ENCODE data around the gene MMAB.

Gene MMAB

DNA sequence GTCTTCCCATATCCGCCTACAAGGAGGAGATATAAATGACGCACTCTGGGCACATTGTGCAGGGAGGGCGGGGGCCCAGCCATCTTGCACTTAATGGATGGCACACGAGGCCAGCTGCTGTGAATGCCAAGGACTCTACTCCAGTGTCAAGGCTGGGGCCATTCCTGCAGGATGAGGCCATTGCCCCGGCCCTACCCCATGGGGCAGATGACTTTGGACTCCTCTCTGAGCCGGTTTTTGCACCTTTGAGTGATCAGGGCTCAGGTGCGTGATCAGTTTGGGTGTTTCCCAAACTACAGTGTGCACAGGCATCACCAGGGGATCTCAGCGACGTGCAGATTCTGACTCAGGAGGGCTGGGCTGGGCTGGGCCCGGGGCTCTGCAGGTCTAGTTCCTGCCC lies 16.1 kb downstream of the MMAB start:
- FAIRE-seq, result no peak
- no peak for TF ChIP-seq POLR2AphosphoS5 (IDR thresholded peaks at IDR 0.05; ENCODE audit: low read depth, low read length)
- TF ChIP-seq POLR2A (IDR thresholded peaks at IDR 0.05; ENCODE audit: low read depth, low read length), result no peak
- no peak for DNase-seq (ENCODE audit: insufficient read length, low spot score)

DNA sequence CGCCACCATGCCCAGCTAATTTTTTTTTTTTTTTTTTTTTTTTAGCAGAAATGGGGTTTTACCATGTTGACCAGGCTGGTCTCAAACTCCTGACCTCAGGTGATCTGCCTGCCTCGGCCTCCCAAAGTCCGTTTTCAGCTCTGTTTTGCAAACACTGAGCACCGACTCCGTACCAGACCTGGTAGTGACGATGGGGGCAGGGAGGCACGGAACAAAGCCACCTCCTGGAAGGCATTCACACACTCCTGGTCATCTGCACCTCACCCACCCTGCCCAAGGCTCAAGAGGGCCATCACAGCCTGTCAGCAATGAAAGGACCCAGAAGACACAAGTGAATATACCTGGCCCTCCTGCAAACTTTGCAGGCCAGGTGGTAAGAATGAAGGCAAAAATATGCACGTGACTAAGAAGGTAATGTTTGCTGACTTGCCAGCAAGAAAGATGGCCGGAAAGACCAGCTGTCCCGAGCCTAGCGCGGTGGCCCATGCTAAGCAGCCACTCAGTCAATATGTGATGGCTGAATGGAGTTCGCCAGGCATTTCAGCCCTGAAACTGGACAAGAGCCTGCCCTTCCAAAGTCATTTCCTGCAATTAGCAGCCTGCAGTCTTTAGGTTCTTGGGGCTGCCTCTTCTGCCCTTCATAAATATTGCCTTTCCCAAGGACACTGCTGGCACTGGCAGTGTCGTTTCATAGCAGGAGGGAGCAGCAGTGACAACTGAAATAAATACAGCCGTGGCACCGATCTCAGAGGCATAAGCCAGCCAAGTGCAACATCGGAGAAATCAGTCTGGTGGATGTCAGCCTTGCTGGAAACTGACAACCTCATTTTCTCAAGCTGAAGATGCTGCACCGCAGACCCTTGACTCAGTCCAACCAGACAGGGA lies 17.6 kb downstream of the MMAB start:
- no peak for TF ChIP-seq SPI1 (IDR thresholded peaks at IDR 0.05; ENCODE audit: low read depth, low read length)
- no peak for TF ChIP-seq POLR2AphosphoS5 (IDR thresholded peaks at IDR 0.05; ENCODE audit: low read depth, low read length)
- TF ChIP-seq POLR2A (IDR thresholded peaks at IDR 0.05; ENCODE audit: low read depth, low read length), result no peak
- peak; percentile 43 for FAIRE-seq
- no peak for DNase-seq (ENCODE audit: insufficient read length, low spot score)

DNA sequence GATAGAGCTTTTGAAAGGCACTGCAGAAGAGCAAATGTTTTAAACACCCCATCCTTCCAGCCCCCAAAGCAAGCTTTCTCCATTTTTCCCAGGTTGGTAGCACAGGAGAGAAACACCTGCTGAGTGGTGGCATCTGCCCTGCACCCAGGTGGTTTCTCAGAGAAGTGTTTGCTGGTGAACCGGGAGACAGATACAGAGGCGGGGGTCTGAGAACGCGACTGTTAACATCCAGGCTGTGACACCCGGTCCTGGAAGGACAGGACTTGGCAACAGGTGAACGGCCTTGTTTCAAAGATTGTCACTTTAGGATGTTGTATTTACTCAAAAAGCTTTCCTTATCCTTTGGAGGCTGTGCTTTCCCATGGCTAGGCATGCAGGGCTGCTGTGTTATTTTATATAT lies 18.5 kb downstream of the MMAB start:
- FAIRE-seq, result no peak
- TF ChIP-seq SPI1 (IDR thresholded peaks at IDR 0.05; ENCODE audit: low read depth, low read length), result no peak
- TF ChIP-seq POLR2AphosphoS5 (IDR thresholded peaks at IDR 0.05; ENCODE audit: low read depth, low read length), result no peak
- TF ChIP-seq POU2F2 (IDR thresholded peaks at IDR 0.05; ENCODE audit: low read depth, low read length), result no peak
- no peak for TF ChIP-seq POLR2A (IDR thresholded peaks at IDR 0.05; ENCODE audit: low read depth, low read length)
- no peak for TF ChIP-seq PAX5 (IDR thresholded peaks at IDR 0.05; ENCODE audit: insufficient read depth, low read length, severe bottlenecking)
- TF ChIP-seq TAF1 (IDR thresholded peaks at IDR 0.05; ENCODE audit: low read depth, low read length), result no peak

DNA sequence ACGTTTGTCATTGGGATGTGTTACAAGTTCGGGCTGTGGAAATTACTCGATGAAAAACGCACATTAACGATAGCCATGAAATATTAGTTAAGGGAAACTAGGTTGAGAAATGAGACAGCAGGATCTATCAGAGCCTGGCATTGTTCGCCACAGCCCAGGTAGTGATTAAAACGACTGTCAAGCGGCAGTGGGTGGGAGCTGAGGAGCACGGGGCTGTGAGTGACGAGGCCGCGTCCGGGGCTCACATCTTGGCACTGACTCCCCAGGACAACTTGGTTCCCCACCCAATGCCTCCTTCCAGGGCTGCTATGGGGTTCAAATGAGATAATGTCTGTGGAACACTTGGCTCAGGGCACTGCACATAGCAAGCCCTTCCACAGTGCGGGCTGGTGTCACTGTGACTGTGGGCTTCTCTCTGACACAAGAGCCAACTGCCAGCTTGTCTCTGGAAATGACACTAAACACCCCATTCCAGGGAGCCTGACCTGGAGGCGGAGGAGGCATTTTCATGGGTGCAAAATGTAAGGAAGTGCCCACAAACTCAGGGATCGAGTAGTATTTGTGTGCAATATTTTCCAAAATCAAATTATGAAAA lies 19.3 kb downstream of the MMAB start:
- DNase-seq (ENCODE audit: insufficient read length, low spot score) (no peak), FAIRE-seq (peak; percentile 31)
- TF ChIP-seq POU2F2 (IDR thresholded peaks at IDR 0.05; ENCODE audit: low read depth, low read length) (no peak), POLR2AphosphoS5 (IDR thresholded peaks at IDR 0.05; ENCODE audit: low read depth, low read length) (no peak), TAF1 (IDR thresholded peaks at IDR 0.05; ENCODE audit: low read depth, low read length) (no peak), POLR2A (IDR thresholded peaks at IDR 0.05; ENCODE audit: low read depth, low read length) (no peak), SPI1 (IDR thresholded peaks at IDR 0.05; ENCODE audit: low read depth, low read length) (no peak), PAX5 (IDR thresholded peaks at IDR 0.05; ENCODE audit: insufficient read depth, low read length, severe bottlenecking) (no peak)

More for the DNA sequence above, 18.5 kb downstream of the MMAB start:
- no peak for DNase-seq (ENCODE audit: insufficient read length, low spot score)

DNA sequence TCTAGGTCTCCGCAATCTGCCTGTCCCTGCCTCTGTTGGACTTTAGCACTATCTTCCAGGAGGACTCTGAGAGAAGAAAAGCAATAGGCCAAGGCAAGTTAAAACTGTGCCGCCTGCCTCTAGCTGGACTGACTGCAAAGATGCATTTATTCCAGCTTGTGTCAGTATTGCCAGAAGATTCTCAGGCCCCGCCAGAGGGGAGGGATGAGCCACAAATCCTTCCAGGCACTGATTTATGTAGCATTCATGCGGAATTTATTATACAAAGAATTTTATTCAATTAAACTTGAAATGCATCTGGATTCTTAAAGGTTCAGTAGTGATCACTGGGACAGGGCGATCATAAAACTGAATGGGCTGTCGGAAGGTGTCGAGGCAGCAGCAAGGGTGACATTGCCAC lies 19.8 kb downstream of the MMAB start:
- FAIRE-seq (no peak), DNase-seq (ENCODE audit: insufficient read length, low spot score) (no peak)
- TF ChIP-seq TAF1 (IDR thresholded peaks at IDR 0.05; ENCODE audit: low read depth, low read length) (no peak), POLR2AphosphoS5 (IDR thresholded peaks at IDR 0.05; ENCODE audit: low read depth, low read length) (no peak), SPI1 (IDR thresholded peaks at IDR 0.05; ENCODE audit: low read depth, low read length) (no peak), POU2F2 (IDR thresholded peaks at IDR 0.05; ENCODE audit: low read depth, low read length) (no peak), POLR2A (IDR thresholded peaks at IDR 0.05; ENCODE audit: low read depth, low read length) (no peak), PAX5 (IDR thresholded peaks at IDR 0.05; ENCODE audit: insufficient read depth, low read length, severe bottlenecking) (no peak)

DNA sequence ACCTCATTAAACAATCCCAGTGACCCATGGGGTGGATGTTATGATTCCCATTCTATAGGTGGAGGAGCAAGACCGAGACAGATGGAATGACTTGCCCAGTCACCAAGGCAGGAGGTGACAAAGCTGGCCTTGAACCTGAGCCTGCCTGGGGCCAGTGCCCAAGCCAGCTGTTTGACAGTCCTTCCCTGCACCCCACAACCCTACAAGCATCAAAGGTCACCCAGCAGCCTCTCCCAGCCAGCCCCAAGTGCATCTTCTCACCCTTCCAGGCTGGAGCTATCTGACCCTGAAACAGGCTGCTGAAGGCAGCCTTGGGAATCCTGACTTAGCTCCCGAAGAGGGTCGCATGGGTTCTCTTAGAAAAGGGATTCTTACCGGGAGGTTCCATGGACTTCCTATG lies 20.3 kb downstream of the MMAB start:
- no peak for FAIRE-seq
- DNase-seq (ENCODE audit: insufficient read length, low spot score), result no peak
- TF ChIP-seq POLR2A (IDR thresholded peaks at IDR 0.05; ENCODE audit: low read depth, low read length), result no peak

DNA sequence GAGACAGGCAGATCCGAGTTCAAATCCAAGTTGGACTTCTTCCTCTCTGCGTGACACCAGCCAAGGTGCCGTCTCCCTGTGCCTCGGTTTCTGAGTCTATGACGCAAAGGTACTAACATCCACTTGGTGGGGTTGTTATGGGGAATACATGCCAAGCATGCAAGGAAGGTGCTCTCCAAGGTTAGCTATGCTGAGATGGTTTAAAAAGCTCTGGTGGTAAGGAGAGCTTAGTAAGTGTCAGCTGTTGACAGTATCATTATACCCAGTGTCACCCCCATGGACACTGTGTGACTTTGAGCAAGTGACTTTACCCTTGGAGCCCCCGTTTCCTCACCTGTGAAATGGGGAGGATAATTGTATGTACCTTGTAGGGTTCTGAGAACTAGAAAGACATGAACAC lies 22.2 kb downstream of the MMAB start:
- no peak for FAIRE-seq
- DNase-seq (ENCODE audit: insufficient read length, low spot score), result no peak
- TF ChIP-seq TAF1 (IDR thresholded peaks at IDR 0.05; ENCODE audit: low read depth, low read length) (no peak), POU2F2 (IDR thresholded peaks at IDR 0.05; ENCODE audit: low read depth, low read length) (no peak), POLR2A (IDR thresholded peaks at IDR 0.05; ENCODE audit: low read depth, low read length) (no peak), PAX5 (IDR thresholded peaks at IDR 0.05; ENCODE audit: insufficient read depth, low read length, severe bottlenecking) (no peak), POLR2AphosphoS5 (IDR thresholded peaks at IDR 0.05; ENCODE audit: low read depth, low read length) (no peak), SPI1 (IDR thresholded peaks at IDR 0.05; ENCODE audit: low read depth, low read length) (no peak)

DNA sequence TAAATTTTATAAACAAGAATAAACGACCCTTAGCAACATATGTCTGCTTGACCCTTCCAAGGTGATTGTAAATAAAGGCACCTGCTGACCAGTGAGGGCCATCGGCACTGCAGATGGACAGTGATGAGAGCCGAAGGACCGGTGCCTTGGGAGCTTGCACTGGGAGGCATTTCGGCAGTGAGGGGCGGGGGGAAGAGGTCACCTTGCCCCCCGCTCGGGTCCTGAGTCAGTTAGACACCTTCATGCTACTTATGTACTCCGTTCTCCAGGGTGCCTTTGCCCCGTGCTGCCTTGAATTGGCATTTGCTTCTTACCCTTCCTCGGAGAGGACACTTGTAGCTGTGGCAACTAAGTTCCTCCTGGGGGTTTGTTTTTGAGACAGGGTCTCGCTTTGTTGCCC lies 23.0 kb downstream of the MMAB start:
- no peak for TF ChIP-seq POLR2A (IDR thresholded peaks at IDR 0.05; ENCODE audit: low read depth, low read length)
- no peak for TF ChIP-seq SPI1 (IDR thresholded peaks at IDR 0.05; ENCODE audit: low read depth, low read length)
- no peak for TF ChIP-seq PAX5 (IDR thresholded peaks at IDR 0.05; ENCODE audit: insufficient read depth, low read length, severe bottlenecking)
- no peak for TF ChIP-seq POLR2AphosphoS5 (IDR thresholded peaks at IDR 0.05; ENCODE audit: low read depth, low read length)
- TF ChIP-seq TAF1 (IDR thresholded peaks at IDR 0.05; ENCODE audit: low read depth, low read length), result no peak
- TF ChIP-seq POU2F2 (IDR thresholded peaks at IDR 0.05; ENCODE audit: low read depth, low read length), result no peak
- no peak for FAIRE-seq
- no peak for DNase-seq (ENCODE audit: insufficient read length, low spot score)

DNA sequence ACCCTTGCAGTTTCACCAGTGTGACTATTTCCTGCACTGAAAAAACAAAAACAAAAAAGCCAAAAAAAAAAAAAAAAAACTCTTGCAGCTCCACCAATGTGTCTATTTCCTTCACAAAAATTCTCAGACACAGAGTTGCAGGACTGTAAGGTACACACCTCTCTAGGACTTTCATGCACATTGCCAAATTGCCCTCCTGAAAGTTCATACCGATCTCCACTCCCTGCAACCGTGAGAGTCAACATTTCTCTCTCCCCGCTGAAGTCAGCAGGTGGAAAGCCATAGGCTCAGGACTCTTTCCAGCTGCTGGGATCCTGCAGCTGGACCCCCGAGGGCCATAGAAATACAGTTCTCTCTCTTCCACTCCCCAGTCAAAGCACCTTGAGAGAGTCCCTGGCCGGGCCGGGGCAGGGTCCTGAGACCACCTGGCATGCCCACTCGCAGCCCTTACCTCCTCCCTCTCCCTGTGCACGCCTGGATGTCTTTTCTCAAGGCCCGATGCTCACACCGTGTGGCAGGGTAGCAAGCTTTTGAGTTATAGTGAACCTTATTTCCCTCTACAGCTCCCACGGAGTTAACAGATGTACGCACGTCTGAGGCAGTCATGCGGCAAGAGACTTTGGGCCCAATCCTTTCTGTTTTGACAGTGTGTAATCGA lies 23.6 kb downstream of the MMAB start:
- DNase-seq (ENCODE audit: insufficient read length, low spot score), result no peak
- no peak for FAIRE-seq
- TF ChIP-seq SPI1 (IDR thresholded peaks at IDR 0.05; ENCODE audit: low read depth, low read length) (no peak), TAF1 (IDR thresholded peaks at IDR 0.05; ENCODE audit: low read depth, low read length) (no peak), POLR2A (IDR thresholded peaks at IDR 0.05; ENCODE audit: low read depth, low read length) (no peak), PAX5 (IDR thresholded peaks at IDR 0.05; ENCODE audit: insufficient read depth, low read length, severe bottlenecking) (no peak), POLR2AphosphoS5 (IDR thresholded peaks at IDR 0.05; ENCODE audit: low read depth, low read length) (no peak), POU2F2 (IDR thresholded peaks at IDR 0.05; ENCODE audit: low read depth, low read length) (no peak)

DNA sequence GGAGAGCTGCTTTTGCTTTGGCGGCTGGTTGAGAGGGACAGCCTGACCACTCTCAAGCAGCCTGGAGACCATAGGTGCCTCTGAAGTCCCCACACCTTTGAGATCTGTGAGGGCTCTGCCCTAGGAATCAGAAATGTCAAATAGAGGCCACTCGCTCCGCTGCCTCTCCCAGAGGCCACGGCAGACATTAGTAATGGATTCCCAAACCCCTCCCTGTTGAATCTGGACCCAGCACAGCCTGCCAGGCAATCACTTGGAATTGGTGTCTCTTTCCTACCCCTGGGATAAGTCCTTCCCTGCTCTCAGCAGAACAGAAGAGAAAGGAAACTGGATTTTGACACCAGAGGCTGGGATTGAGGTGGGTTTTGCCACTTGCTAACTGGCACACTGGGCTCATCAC lies 25.0 kb downstream of the MMAB start:
- DNase-seq (ENCODE audit: insufficient read length, low spot score) (no peak), FAIRE-seq (no peak)
- TF ChIP-seq TAF1 (IDR thresholded peaks at IDR 0.05; ENCODE audit: low read depth, low read length), result no peak
- no peak for TF ChIP-seq POLR2AphosphoS5 (IDR thresholded peaks at IDR 0.05; ENCODE audit: low read depth, low read length)
- TF ChIP-seq SPI1 (IDR thresholded peaks at IDR 0.05; ENCODE audit: low read depth, low read length), result no peak
- no peak for TF ChIP-seq POLR2A (IDR thresholded peaks at IDR 0.05; ENCODE audit: low read depth, low read length)
- TF ChIP-seq PAX5 (IDR thresholded peaks at IDR 0.05; ENCODE audit: insufficient read depth, low read length, severe bottlenecking), result no peak
- no peak for TF ChIP-seq POU2F2 (IDR thresholded peaks at IDR 0.05; ENCODE audit: low read depth, low read length)

Data from GM12891 (cell line).